ENCODE measurements around the gene C9orf78. TPM values are rescaled to one million over a fixed set of nuclear protein-coding genes. Genes with fewer than 3 reads are reported as not detected.

C9orf78 gene
- total and polyA plus RNA-seq, 2 of the 8 experiments (the other 6 are each of a cell fraction or from before 2014, with no cell fraction given) = 17.4 to 40.6 TPM

- no peak for TF ChIP-seq TBP (IDR thresholded peaks at IDR 0.05; ENCODE audit: low read depth, low read length)
- no peak for TF ChIP-seq TEAD4 (IDR thresholded peaks at IDR 0.05; ENCODE audit: low read depth, low read length)
- TF ChIP-seq POLR2AphosphoS5 (IDR thresholded peaks at IDR 0.05; ENCODE audit: low read depth, low read length) = no peak
- TF ChIP-seq RBBP5 (IDR thresholded peaks at IDR 0.05; ENCODE audit: borderline replicate concordance, low read depth, low read length) = no peak
- TF ChIP-seq CBX5 (IDR thresholded peaks at IDR 0.05; ENCODE audit: low read depth, low read length) = no peak
These were observed 53.9 kb downstream of the C9orf78 start (continued) for GRCh38 chr9:129781131-129781530.
